GM21447 (cell line): Measurements from ENCODE around the gene JUN.
A peak's percentile ranks its signal among the peaks of the same experiment; 100 is the strongest.

Source experiments
- ATAC-seq: cut with Tn5 transposase; IDR thresholded peaks from one replicate; pipeline ENCODE4 v1.9.1; 2021; ENCODE audit not compliant: unreplicated experiment

The JUN gene

DNA sequence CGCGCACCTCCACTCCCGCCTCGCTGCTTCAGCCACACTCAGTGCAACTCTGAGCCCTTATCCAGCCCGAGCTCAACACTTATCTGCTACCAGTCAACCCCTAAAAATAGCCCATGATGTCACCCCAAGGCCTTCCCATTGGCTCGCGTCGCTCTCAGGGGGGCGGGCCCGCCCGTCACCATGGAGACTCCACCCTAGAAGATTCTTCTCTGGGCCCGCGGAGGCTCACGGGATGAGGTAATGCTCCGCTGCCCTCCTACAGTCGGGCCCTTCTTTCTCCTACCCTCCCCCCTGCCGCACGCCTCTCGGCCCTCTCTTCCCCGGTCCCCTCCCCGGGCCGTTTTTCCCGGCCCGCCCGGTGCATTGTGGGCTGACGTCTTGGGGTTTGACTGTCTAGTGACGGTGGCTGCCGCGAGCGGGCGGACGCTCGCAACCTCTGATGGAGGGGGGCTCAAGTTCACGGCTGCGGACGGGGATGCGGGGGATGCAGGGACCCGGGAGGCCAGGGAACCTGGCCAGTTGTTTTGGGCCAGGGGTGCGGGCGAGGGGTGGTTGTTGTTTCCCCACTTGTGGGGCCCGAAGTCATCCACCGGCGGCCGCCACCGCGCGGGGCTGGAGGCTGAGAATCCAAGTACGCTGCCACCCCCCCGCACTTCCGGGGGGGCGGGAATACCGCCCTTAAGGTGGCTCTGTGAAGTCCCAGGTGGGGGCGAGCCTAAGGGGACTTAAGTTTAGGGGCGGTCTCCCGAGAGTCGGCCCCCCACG is at the start of gene JUN:
Gene JUN, minus strand, starts transcription at position 55 of the 765 bp plus-strand sequence. CDS start 977 bp downstream, outside the sequence.
- peak; percentile 76 for ATAC-seq

DNA sequence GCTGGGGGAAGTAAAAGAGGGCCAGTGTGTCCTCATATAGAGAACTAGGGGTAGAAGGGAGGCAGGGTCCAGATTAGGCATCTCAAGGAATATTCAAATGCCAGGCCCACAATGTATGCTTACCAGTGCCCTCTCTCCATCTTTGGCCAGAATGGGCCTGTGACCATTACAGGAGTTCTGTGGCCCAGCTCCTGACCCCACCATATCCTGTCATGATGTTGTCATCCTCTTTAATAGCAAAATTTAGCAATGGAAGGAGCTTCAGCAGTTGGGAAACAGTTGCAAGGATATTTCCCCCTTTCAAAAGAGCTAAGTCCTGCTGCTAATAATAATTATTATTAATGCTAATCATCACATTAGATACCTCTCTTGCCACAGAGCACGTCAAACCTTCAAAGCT is 49.3 kb upstream of the JUN start:
- ATAC-seq, result no peak

DNA sequence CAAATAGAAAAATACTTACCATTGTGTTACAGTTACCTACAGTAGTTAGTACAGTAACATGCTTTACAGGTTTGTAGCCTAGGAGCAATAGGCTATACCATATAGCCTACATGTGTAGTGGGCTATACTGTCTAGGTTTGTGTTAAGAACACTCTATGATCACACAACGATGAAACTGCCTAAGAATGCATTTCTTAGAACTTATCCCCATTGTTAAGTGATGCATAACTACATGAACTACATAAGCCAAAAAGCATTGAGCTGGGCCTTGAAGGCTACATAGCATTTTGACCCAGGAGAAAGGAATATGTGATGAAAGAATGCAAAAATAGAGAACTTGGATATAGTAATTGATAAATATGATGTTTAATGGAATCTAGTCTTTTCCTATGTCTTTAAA is 46.4 kb upstream of the JUN start:
- ATAC-seq, result no peak

GRCh38 chr1:58829866-58830265 is 46.0 kb upstream of the JUN start:
- no peak for ATAC-seq

DNA sequence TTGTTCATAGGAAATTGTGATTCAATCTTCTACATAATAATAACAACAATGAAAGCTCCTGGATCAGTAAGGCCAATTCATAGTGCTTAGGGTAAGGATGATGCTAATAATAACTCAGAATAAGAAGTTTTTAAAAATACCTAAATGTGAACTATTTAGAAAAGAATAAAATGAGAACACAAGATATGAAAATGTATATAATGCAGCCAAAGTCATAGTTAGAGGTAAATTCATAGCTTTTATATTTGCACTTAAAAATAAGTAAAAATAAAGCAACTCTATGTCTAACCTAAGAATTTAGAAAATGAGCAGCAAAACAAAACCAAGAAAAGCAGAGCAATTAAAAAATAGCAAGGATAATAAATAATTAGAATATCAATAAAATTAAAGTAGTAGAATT is 43.5 kb upstream of the JUN start:
- no peak for ATAC-seq

- ATAC-seq, result no peak
Measured at GRCh38 chr1:58824753-58825389, 41.0 kb upstream of the JUN start.

DNA sequence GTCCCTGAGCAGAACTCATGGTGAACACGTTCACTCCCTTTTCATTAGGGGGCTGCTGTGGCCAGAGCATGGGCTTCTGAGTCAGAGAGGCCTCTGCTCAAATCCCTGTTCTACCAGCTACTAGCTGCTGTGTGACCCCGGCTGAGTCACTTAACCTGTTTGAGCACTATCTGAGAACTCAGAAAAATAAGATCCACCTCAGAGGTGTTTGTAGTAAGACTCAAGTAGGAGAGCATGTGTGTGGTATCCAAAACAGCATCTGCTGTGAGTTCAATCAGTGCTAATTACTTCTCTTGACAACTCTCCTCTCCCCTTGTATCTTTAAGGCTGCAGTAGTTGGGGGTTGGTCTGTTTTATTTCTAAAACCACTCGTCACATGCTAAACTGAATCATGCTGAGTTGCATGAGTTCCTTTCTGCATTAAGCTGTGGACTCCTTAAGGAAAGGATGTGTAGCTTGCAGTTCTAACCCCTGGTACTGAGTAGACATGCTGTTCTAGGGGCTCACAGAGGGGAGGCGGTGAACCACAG is 39.7 kb upstream of the JUN start:
- ATAC-seq, result no peak

GRCh38 chr1:58821309-58821708 is 37.5 kb upstream of the JUN start:
- no peak for ATAC-seq

DNA sequence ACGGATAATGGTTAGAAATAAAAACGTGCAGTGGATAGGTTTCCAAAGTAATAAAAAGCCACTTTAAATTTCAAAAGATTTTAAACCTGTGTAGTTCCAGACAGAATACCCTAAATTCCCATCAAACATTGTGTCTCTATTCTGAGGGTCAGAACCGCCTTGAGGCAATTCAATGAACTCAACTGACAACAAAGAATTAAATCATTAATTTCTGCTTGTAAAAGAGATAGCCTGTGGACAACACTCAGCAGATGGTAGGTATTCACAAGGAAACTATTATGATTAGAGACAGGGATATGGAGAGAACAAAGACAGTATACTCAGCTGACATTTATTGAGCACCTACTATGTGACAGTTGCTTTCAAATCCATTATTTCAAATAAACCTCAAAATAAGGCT is 35.1 kb upstream of the JUN start:
- no peak for ATAC-seq

DNA sequence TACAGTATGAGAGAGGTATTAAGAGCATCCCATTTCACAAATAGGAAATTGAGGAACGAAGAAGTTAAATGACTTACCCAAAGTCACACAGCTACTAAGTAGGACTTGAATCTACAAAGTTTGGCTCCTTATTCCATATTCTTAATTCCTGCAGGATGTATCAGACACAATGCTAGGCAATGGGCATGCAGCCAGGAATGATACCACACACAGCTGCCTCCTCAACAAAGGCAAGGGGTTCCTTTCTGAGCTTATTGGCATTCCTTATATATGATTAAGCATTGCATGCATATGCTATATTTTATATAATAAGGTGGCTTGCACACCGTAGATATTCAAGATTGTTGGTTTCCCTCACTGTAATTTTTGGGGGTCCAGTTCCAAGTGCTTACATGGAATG is 34.2 kb upstream of the JUN start:
- ATAC-seq, result no peak

- no peak for ATAC-seq
Measured at GRCh38 chr1:58816747-58817221, 32.9 kb upstream of the JUN start.

DNA sequence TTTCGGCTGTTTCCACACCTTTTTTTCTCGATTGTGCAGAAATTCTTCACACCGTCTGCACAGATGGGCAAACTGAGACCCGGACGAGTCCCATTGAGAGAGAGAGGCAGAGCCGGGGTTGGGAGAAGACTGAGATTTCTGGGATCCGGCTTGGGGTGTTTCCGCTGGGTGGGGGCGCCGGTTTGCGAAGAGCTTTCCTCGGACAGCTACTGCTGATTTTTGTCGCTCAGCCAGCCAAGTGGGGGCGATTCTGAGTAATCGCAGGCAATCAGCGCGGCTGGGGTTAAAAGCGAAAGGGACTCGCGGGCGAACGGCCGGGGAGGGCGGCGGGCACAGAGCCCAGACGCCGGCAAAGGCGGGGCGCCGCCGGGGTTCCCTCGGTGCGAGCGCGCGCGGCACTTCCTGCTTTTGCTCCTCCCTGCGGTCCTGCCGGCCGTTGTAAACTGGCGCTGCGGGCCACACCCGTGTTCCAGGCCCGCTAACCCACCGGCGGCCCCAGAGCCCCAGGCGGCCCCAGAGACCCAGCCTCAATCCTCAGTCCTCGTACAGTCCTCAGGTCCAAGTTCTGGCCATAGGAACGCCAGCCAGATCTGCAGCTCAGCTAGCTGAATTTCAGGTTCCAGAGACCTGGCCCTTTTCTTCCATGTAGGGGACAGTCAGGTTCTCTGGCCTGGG is 32.4 kb upstream of the JUN start:
- peak; percentile 88 for ATAC-seq

GRCh38 chr1:58815686-58816071 is 31.8 kb upstream of the JUN start:
- peak; percentile 27 for ATAC-seq

DNA sequence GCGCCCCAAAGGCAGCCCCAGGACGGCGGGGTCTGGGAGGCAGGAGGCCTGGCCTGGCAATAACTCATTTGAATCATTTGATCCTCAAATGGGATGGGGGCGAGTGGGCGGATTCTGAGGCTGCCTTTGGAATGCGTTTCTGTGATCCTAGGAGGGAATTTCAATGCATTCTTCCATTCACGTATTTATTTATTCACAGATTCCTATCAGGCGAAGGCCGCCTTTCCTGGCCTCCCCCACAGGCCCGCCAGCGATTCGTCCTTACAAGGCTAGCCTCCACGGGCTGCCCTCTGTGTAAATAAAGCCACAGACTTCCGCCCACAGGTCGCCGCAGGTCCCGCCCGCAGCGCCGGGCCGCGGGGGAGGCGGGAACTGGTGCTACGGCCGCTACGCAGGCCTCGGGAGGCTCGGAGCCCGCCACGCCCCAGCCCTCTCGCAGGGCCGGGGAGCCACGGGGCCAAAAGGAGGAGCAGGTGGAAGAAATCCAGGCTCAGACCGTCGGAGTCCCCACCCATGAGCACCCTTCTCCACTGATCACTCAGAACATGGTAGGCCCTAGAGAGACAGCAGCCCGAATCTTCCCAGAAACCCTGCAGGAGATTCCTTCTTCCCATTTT is 31.3 kb upstream of the JUN start:
- ATAC-seq, result peak; percentile 49

GRCh38 chr1:58814251-58815068 is 30.6 kb upstream of the JUN start:
- no peak for ATAC-seq

GRCh38 chr1:58813801-58814200 is 30.0 kb upstream of the JUN start:
- no peak for ATAC-seq

- ATAC-seq, result no peak
Measured at GRCh38 chr1:58813361-58813760, 29.5 kb upstream of the JUN start.

DNA sequence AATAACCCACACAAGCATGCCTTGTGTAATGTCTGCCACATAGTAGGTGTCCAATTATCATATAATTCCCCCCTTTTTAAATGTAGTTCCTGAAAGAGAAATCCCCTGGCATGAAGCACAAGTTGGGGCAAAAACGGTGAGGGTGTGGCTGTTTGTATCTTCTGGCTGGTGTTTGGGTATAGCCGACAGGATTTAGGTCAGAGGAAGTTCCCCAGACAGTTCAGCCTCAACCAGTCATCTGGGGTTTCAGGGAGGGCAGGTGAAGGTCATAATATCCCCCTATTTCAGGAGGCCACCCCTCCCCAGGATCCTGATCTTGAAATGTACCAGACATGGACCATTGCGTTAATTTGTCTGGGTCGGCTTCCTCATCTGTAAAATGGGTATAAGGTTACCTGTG is 29.1 kb upstream of the JUN start:
- no peak for ATAC-seq

DNA sequence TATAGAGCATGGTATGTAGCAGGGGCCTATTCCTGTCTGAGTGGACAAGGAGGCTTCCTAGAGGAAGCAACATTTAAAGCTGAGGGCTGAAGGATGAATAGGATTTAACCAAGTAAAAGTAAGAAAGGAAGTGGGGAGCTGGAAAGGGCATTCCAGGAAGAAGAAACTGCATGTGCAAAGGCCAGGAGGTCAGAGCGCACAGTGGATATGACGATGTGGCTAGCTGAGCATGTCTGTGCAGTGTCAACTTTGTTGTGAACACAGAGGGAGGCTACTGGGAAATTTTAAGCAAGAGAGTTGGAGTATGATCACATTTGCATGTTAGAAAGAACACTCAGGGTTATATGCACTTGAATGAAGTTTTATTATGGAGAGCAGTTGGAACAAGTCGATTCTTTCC is 28.6 kb upstream of the JUN start:
- no peak for ATAC-seq

GRCh38 chr1:58811303-58811702 is 27.5 kb upstream of the JUN start:
- no peak for ATAC-seq
